Astrocyte (in vitro differentiated cells and primary cell): ENCODE results near the gene GOLGA6L1.
"Not testable (repeated sequence)": the region's sequence is repeated elsewhere in the genome, so short reads cannot be mapped to it uniquely, and the experiment has no call there.

ENCODE experiments used
- CTCF ChIP-seq: IDR thresholded peaks from 2 replicates; pipeline ENCODE4 v1.5.1; 2011; ENCODE audit warnings: low read depth, mild to moderate bottlenecking, inconsistent platforms, low read length, moderate library complexity; ENCODE audit not compliant: insufficient read depth
- EZH2 ChIP-seq: IDR thresholded peaks from 2 replicates; pipeline ENCODE4 v1.6.1; 2012; ENCODE audit warnings: mild to moderate bottlenecking, low read length, inconsistent platforms; ENCODE audit not compliant: insufficient read depth

GRCh38 chr15:23176683-23177082, 40.1 kb upstream of the GOLGA6L1 start:
- TF ChIP-seq CTCF, EZH2: not testable (repeated sequence)
